Glutamatergic neuron (in vitro differentiated cells): ENCODE measurements around the gene DIAPH1. TPM values are rescaled to one million over a fixed set of nuclear protein-coding genes. Genes with fewer than 3 reads are reported as not detected.

Source experiments
- DNase-seq: peaks from one replicate; pipeline ENCODE4 v3.0.0; 2022
- H3K27ac Mint-ChIP-seq: one replicate; pipeline ENCODE4 v1.8.0; 2020; ENCODE audit warnings: mild to moderate bottlenecking, mixed read lengths, inconsistent platforms; ENCODE audit not compliant: unreplicated experiment
- H3K27me3 Mint-ChIP-seq: one replicate; pipeline ENCODE4 v1.8.0; 2020; ENCODE audit warnings: mild to moderate bottlenecking, moderate library complexity, mixed read lengths, inconsistent platforms; ENCODE audit not compliant: unreplicated experiment
- H3K36me3 Mint-ChIP-seq: one replicate; pipeline ENCODE4 v1.8.0; 2020; ENCODE audit warnings: mild to moderate bottlenecking, mixed read lengths, inconsistent platforms; ENCODE audit not compliant: unreplicated experiment
- H3K4me1 Mint-ChIP-seq: one replicate; pipeline ENCODE4 v1.8.0; 2020; ENCODE audit warnings: mild to moderate bottlenecking, low read depth, mixed read lengths, inconsistent platforms; ENCODE audit not compliant: unreplicated experiment
- H3K4me3 Mint-ChIP-seq: one replicate; pipeline ENCODE4 v1.8.0; 2020; ENCODE audit warnings: mild to moderate bottlenecking, mixed read lengths, inconsistent platforms; ENCODE audit not compliant: unreplicated experiment
- H3K9me3 Mint-ChIP-seq: one replicate; pipeline ENCODE4 v1.8.0; 2020; ENCODE audit warnings: mild to moderate bottlenecking, moderate library complexity, mixed read lengths, inconsistent platforms; ENCODE audit not compliant: unreplicated experiment
- CTCF ChIP-seq: fragments of 200-600 bp; sonication (generic); IDR thresholded peaks from one replicate; pipeline ENCODE4 v1.5.0; 2021; ENCODE audit not compliant: partially characterized antibody, unreplicated experiment
- total RNA-seq: library from RNA; stranded (reverse); fragmentation: NEBNext Ultra II Directional; extraction: Animal tissue kit (Norgen Biotek cat#: 25700); gene quantifications from one replicate; pipeline ENCODE4 v1.2.1, GENCODE V29; 2021; ENCODE audit not compliant: unreplicated experiment

DIAPH1 gene
- total RNA-seq, 1 donor from 2014 or later: 51.6 TPM

- TF ChIP-seq CTCF: no peak
- Mint-ChIP-seq H3K4me1 (peaks cover 11% of the 10 kb centered on the region), H3K36me3 (no peaks in the 10 kb centered on the region), H3K9me3 (no peaks in the 10 kb centered on the region), H3K4me3 (peak within 1 kb of the TSS; percentile 93), H3K27me3 (peaks cover 5% of the 10 kb centered on the region), H3K27ac (peak within 1 kb of the TSS; percentile 17)
- peak; percentile 99 for DNase-seq
These were observed 17.8 kb upstream of the DIAPH1 start, which contains the start of the genes HDAC3 and RELL2 for GRCh38 chr5:141636413-141637122. Gene HDAC3, minus strand, starts transcription at chr5:141636849. Its CDS starts 59 bp downstream, at chr5:141636790. Gene RELL2, plus strand, starts transcription at chr5:141636997. Its CDS starts 1,229 bp downstream, at chr5:141638226.

GRCh38 chr5:141636106-141636412 is 17.3 kb upstream of the DIAPH1 start:
- no peak for DNase-seq
- H3K27me3 Mint-ChIP-seq: peaks cover 5% of the 10 kb centered on the region
- H3K4me3 Mint-ChIP-seq: peak overlapping the region; percentile 93
- peaks cover 11% of the 10 kb centered on the region for H3K4me1 Mint-ChIP-seq
- H3K27ac Mint-ChIP-seq: peak overlapping the region; percentile 17
- no peaks in the 10 kb centered on the region for H3K36me3 Mint-ChIP-seq
- no peaks in the 10 kb centered on the region for H3K9me3 Mint-ChIP-seq
- no peak for TF ChIP-seq CTCF

GRCh38 chr5:141635646-141636045 is 16.8 kb upstream of the DIAPH1 start:
- peak overlapping the region; percentile 93 for H3K4me3 Mint-ChIP-seq
- peaks cover 5% of the 10 kb centered on the region for H3K27me3 Mint-ChIP-seq
- no peaks in the 10 kb centered on the region for H3K9me3 Mint-ChIP-seq
- H3K27ac Mint-ChIP-seq: peak overlapping the region; percentile 17
- no peak for DNase-seq
- peaks cover 11% of the 10 kb centered on the region for H3K4me1 Mint-ChIP-seq
- no peak for TF ChIP-seq CTCF
- no peaks in the 10 kb centered on the region for H3K36me3 Mint-ChIP-seq

- Mint-ChIP-seq H3K27me3 (peaks cover 5% of the 10 kb centered on the region), H3K9me3 (no peaks in the 10 kb centered on the region), H3K36me3 (no peaks in the 10 kb centered on the region), H3K4me3 (peak overlapping the region; percentile 93), H3K4me1 (peaks cover 11% of the 10 kb centered on the region), H3K27ac (no peak overlapping the region)
- DNase-seq: no peak
- no peak for TF ChIP-seq CTCF
These were observed 15.9 kb upstream of the DIAPH1 start for GRCh38 chr5:141634720-141635119.

- peaks cover 3% of the 10 kb centered on the region for H3K27me3 Mint-ChIP-seq
- H3K9me3 Mint-ChIP-seq: no peaks in the 10 kb centered on the region
- H3K4me3 Mint-ChIP-seq: no peak overlapping the region
- TF ChIP-seq CTCF: no peak
- no peak overlapping the region for H3K27ac Mint-ChIP-seq
- H3K4me1 Mint-ChIP-seq: peaks cover 11% of the 10 kb centered on the region
- no peaks in the 10 kb centered on the region for H3K36me3 Mint-ChIP-seq
- DNase-seq: no peak
These were observed 15.2 kb upstream of the DIAPH1 start for GRCh38 chr5:141633871-141634561.
